GM23338 (cell line): Measurements from ENCODE around the gene TMEM218. TPM values are rescaled to one million over a fixed set of nuclear protein-coding genes. Genes with fewer than 3 reads are reported as not detected.
A peak's percentile ranks its signal among the peaks of the same experiment; 100 is the strongest.

ENCODE experiments used
- ATAC-seq: fragments of 200-7000 bp; cut with Tn5 transposase; 3 replicates; pipeline ENCODE4 v1.9.1; 2020
- DNase-seq: peaks from one replicate; pipeline ENCODE4 v3.0.0-alpha.2; 2015; ENCODE audit warnings: low spot score
- H2AFZ ChIP-seq: fragments of 200-600 bp; sonication (generic); 2 replicates; pipeline ENCODE4 v1.8.0; 2016; ENCODE audit warnings: antibody characterized with exemption, mild to moderate bottlenecking, moderate library complexity
- H3F3A ChIP-seq: fragments of 200-600 bp; sonication (generic); replicated peaks from 2 replicates; pipeline ENCODE4 v1.8.0; 2017; ENCODE audit warnings: antibody characterized with exemption, mixed run types, low read depth
- H3K27ac ChIP-seq: fragments of 200-600 bp; sonication (generic); 2 replicates; pipeline ENCODE4 v1.6.1; 2016; ENCODE audit warnings: low read depth
- H3K27me3 ChIP-seq: fragments of 200-600 bp; sonication (generic); 2 replicates; pipeline ENCODE4 v1.8.0; 2016; ENCODE audit warnings: mild to moderate bottlenecking, mixed run types, moderate library complexity; ENCODE audit not compliant: insufficient read depth
- H3K36me3 ChIP-seq: fragments of 200-600 bp; sonication (generic); 2 replicates; pipeline ENCODE4 v1.8.0; 2016; ENCODE audit warnings: mild to moderate bottlenecking; ENCODE audit not compliant: insufficient read depth
- H3K4me1 ChIP-seq: fragments of 200-600 bp; sonication (generic); 2 replicates; pipeline ENCODE4 v1.8.0; 2016; ENCODE audit warnings: mild to moderate bottlenecking, moderate library complexity; ENCODE audit not compliant: insufficient read depth
- H3K4me2 ChIP-seq: fragments of 200-600 bp; sonication (generic); 2 replicates; pipeline ENCODE4 v1.7.1; 2017; ENCODE audit warnings: mixed run types
- H3K4me3 ChIP-seq: fragments of 200-600 bp; sonication (generic); 2 replicates; pipeline ENCODE4 v1.6.1; 2016; ENCODE audit warnings: mixed run types
- H3K79me2 ChIP-seq: fragments of 200-600 bp; sonication (generic); replicated peaks from 2 replicates; pipeline ENCODE4 v1.8.0; 2017; ENCODE audit warnings: mild to moderate bottlenecking; ENCODE audit not compliant: insufficient read depth
- H3K9me2 ChIP-seq: fragments of 200-600 bp; sonication (generic); 2 replicates; pipeline ENCODE4 v1.8.0; 2017; ENCODE audit not compliant: insufficient read depth
- H4K20me1 ChIP-seq: fragments of 200-600 bp; sonication (generic); replicated peaks from 2 replicates; pipeline ENCODE4 v1.8.0; 2017; ENCODE audit warnings: mild to moderate bottlenecking; ENCODE audit not compliant: insufficient read depth
- H3K27ac Mint-ChIP-seq: 2 replicates; pipeline ENCODE4 v1.8.0; 2020; ENCODE audit warnings: inconsistent platforms, mild to moderate bottlenecking, moderate library complexity, mixed read lengths
- H3K27me3 Mint-ChIP-seq: 3 replicates; pipeline ENCODE4 v1.8.0; 2022; ENCODE audit warnings: low read depth, mild to moderate bottlenecking, moderate library complexity, mixed read lengths, inconsistent platforms; ENCODE audit not compliant: insufficient read depth, poor library complexity
- H3K36me3 Mint-ChIP-seq: 3 replicates; pipeline ENCODE4 v1.8.0; 2021; ENCODE audit warnings: low read depth, mild to moderate bottlenecking, inconsistent platforms, moderate library complexity, mixed read lengths
- H3K4me1 Mint-ChIP-seq: 3 replicates; pipeline ENCODE4 v1.8.0; 2020; ENCODE audit warnings: mild to moderate bottlenecking, inconsistent platforms, mixed read lengths
- H3K4me3 Mint-ChIP-seq: 3 replicates; pipeline ENCODE4 v1.8.0; 2021; ENCODE audit warnings: moderate library complexity, mild to moderate bottlenecking, inconsistent platforms, mixed read lengths
- H3K9me3 Mint-ChIP-seq: 3 replicates; pipeline ENCODE4 v1.8.0; 2020; ENCODE audit warnings: moderate library complexity, mild to moderate bottlenecking, inconsistent platforms, mixed read lengths
- JUNB ChIP-seq: IDR thresholded peaks from one replicate; pipeline ENCODE4 v1.6.1; 2016; ENCODE audit warnings: antibody characterized with exemption; ENCODE audit not compliant: unreplicated experiment
- POLR2AphosphoS5 ChIP-seq: IDR thresholded peaks from 2 replicates; pipeline ENCODE4 v1.6.1; 2016; ENCODE audit warnings: antibody characterized with exemption, low read depth
- STAT1 ChIP-seq: IDR thresholded peaks from one replicate; pipeline ENCODE4 v1.6.1; 2016; ENCODE audit warnings: antibody characterized with exemption; ENCODE audit not compliant: unreplicated experiment
- ZNF331 ChIP-seq: fragments of 250-450 bp; sonication (Bioruptor Pico); IDR thresholded peaks from 2 replicates; pipeline ENCODE4 v1.5.0; 2020; ENCODE audit warnings: low read depth, mild to moderate bottlenecking, moderate library complexity
- polyA plus RNA-seq: library from polyadenylated mRNA; unstranded; fragments of >200 nt; fragmentation: Nextera tagmentation; extraction: Ambion mirVana; gene quantifications from 2 replicates; pipeline ENCODE4 v1.2.1, GENCODE V29; 2016
- total RNA-seq: library from RNA; depleted of rRNA; stranded (reverse); fragments of >200 nt; shearing (Covaris generic); gene quantifications from 2 replicates; pipeline ENCODE4 v1.2.3, GENCODE V29; 2014
- TF ChIP-seq, protein P1 (sequence below), 2 experiments: fragments of 200-600 bp in 1 of 2; sonication (generic) in 1 of 2; conservative IDR thresholded peaks; 2 replicates each; pipeline versions ENCODE4 v1.5.1 to v1.6.1; 2016 to 2017; ENCODE audit warnings: antibody characterized with exemption in 2 of 2, low read depth in 2 of 2, mild to moderate bottlenecking in 2 of 2, moderate library complexity in 1 of 2
- TF ChIP-seq, protein P2 (sequence below): IDR thresholded peaks from one replicate; pipeline ENCODE4 v1.6.1; 2018; ENCODE audit warnings: antibody characterized with exemption; ENCODE audit not compliant: unreplicated experiment

Gene TMEM218
- total and polyA plus RNA-seq, 2 experiments from 2014 or later = 23.7 to 24.2 TPM

DNA sequence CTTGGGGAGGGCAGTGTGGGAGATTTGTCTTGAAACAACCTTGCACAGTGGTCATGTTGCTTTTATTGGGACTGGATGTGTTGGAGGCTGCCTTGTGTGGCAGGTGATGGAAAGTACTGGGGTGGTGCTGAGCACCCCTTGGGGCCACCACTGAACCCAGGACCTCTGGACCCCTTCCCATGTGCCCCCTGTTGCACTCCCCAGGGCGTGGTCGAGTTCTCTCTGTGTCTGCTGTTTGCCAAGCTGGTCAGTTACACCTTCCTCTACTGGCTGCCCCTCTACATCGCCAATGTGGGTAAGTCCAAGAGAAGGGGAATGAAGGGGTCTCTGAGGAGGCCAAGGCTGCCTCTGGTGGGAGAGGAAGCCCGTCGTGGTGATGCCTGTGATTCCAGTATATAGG lies 29.4 kb downstream of the TMEM218 start:
- Mint-ChIP-seq H3K27ac (no peak overlapping the region), H3K4me3 (no peak overlapping the region), H3K4me1 (no peaks in the 10 kb centered on the region; the same call in 1 of the 3 replicates), H3K36me3 (no peaks in the 10 kb centered on the region; the same call in 2 of the 3 replicates), H3K27me3 (peaks cover 9% of the 10 kb centered on the region), H3K9me3 (no peaks in the 10 kb centered on the region; the same call in 2 of the 3 replicates)
- Histone ChIP-seq H3K9me2 (no peaks in the 10 kb centered on the region), H2AFZ (no peak overlapping the region), H3K4me3 (no peak overlapping the region), H3K36me3 (no peaks in the 10 kb centered on the region), H4K20me1 (no peaks in the 10 kb centered on the region), H3K79me2 (no peaks in the 10 kb centered on the region), H3F3A (no peaks in the 10 kb centered on the region), H3K27me3 (no peaks in the 10 kb centered on the region), H3K27ac (no peak overlapping the region), H3K4me2 (no peak overlapping the region), H3K4me1 (no peaks in the 10 kb centered on the region)
- TF ChIP-seq, protein P1, sequence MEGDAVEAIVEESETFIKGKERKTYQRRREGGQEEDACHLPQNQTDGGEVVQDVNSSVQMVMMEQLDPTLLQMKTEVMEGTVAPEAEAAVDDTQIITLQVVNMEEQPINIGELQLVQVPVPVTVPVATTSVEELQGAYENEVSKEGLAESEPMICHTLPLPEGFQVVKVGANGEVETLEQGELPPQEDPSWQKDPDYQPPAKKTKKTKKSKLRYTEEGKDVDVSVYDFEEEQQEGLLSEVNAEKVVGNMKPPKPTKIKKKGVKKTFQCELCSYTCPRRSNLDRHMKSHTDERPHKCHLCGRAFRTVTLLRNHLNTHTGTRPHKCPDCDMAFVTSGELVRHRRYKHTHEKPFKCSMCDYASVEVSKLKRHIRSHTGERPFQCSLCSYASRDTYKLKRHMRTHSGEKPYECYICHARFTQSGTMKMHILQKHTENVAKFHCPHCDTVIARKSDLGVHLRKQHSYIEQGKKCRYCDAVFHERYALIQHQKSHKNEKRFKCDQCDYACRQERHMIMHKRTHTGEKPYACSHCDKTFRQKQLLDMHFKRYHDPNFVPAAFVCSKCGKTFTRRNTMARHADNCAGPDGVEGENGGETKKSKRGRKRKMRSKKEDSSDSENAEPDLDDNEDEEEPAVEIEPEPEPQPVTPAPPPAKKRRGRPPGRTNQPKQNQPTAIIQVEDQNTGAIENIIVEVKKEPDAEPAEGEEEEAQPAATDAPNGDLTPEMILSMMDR (conservative IDR thresholded peaks at IDR 0.05; ENCODE audit: low read depth in 2 of 2) = no peak
- no peak for TF ChIP-seq JUNB
- no peak for TF ChIP-seq POLR2AphosphoS5
- TF ChIP-seq STAT1 = no peak
- ATAC-seq (no peak), DNase-seq (no peak)

DNA sequence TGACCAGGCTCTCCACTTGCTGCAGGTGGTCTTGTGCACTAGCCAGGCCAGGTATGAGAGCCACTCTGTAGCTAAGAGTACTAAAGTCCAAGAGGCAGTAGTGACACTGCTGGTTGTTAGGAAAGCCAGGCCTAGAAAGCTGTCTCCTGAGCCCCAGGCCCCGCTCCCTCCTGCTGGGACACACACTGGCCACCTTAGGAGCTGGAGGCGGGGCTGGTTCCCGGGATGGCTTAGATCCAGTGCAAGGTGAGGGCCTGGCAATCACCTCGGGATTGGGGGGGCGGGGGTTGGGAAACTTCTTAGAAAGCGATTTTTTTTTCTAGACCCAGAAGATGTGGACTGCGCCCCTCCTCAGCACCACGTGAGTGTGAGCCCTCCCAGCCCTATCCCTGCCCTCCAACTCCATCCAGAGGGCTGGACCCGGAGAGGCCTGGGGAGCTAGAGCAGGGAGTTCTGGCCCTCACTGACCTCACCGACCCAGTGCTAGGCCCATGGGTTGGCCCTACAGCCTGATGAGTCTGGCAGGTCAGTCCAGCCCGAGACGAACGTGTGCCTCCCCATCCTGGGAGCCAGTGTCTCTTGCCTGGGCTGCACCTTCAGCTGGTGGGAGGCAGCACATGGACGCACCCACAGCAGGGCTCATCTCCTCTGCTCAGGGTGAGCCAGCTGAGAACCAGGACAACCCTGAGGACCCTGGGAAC lies 30.2 kb downstream of the TMEM218 start:
- no peaks in the 10 kb centered on the region for H3K36me3 ChIP-seq
- H3K4me1 Mint-ChIP-seq = peaks cover under 1% of the 10 kb centered on the region
- TF ChIP-seq, protein P1 (conservative IDR thresholded peaks at IDR 0.05; ENCODE audit: low read depth in 2 of 2) = no peak
- TF ChIP-seq ZNF331 (CRISPR knock-in tag) (no peak), POLR2AphosphoS5 (no peak)
- TF ChIP-seq, protein P2, sequence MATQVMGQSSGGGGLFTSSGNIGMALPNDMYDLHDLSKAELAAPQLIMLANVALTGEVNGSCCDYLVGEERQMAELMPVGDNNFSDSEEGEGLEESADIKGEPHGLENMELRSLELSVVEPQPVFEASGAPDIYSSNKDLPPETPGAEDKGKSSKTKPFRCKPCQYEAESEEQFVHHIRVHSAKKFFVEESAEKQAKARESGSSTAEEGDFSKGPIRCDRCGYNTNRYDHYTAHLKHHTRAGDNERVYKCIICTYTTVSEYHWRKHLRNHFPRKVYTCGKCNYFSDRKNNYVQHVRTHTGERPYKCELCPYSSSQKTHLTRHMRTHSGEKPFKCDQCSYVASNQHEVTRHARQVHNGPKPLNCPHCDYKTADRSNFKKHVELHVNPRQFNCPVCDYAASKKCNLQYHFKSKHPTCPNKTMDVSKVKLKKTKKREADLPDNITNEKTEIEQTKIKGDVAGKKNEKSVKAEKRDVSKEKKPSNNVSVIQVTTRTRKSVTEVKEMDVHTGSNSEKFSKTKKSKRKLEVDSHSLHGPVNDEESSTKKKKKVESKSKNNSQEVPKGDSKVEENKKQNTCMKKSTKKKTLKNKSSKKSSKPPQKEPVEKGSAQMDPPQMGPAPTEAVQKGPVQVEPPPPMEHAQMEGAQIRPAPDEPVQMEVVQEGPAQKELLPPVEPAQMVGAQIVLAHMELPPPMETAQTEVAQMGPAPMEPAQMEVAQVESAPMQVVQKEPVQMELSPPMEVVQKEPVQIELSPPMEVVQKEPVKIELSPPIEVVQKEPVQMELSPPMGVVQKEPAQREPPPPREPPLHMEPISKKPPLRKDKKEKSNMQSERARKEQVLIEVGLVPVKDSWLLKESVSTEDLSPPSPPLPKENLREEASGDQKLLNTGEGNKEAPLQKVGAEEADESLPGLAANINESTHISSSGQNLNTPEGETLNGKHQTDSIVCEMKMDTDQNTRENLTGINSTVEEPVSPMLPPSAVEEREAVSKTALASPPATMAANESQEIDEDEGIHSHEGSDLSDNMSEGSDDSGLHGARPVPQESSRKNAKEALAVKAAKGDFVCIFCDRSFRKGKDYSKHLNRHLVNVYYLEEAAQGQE = no peak
- no peaks in the 10 kb centered on the region for H3K9me2 ChIP-seq
- DNase-seq (no peak), ATAC-seq (peak; percentile 54)
- no peaks in the 10 kb centered on the region for H3F3A ChIP-seq
- no peaks in the 10 kb centered on the region for H4K20me1 ChIP-seq
- no peak overlapping the region for H3K4me3 Mint-ChIP-seq
- H3K36me3 Mint-ChIP-seq = no peaks in the 10 kb centered on the region; the same call in 2 of the 3 replicates
- H2AFZ ChIP-seq = no peak overlapping the region
- H3K4me3 ChIP-seq = no peak overlapping the region
- H3K79me2 ChIP-seq = no peaks in the 10 kb centered on the region
- H3K4me2 ChIP-seq = no peak overlapping the region
- peaks cover 7% of the 10 kb centered on the region for H3K27me3 Mint-ChIP-seq
- H3K27ac Mint-ChIP-seq = no peak overlapping the region
- no peaks in the 10 kb centered on the region for H3K4me1 ChIP-seq
- H3K9me3 Mint-ChIP-seq = no peaks in the 10 kb centered on the region; the same call in 2 of the 3 replicates
- H3K27ac ChIP-seq = no peak overlapping the region
- H3K27me3 ChIP-seq = no peaks in the 10 kb centered on the region
